OCI-LY7 (cell line): ENCODE measurements around the gene FALEC. TPM values are rescaled to one million over a fixed set of nuclear protein-coding genes. Genes with fewer than 3 reads are reported as not detected.

Experiments used
- BruUV-seq: library from RNA; stranded (reverse); fragments of 400-500 nt; replicated peaks from 2 replicates; lab custom pipeline; 2021; lab: Mats Ljungman, UMichigan
- CTCF ChIA-PET: fragments of 300-600 bp; sonication (Branson Sonifier 250); formaldehyde crosslinking; loops from one replicate; lab custom pipeline; 2022; ENCODE audit warnings: antibody characterized with exemption; ENCODE audit not compliant: unreplicated experiment; lab: Charles Lee
- POLR2A ChIA-PET: fragments of 300-600 bp; sonication (Branson Sonifier 250); formaldehyde crosslinking; loops from one replicate; lab custom pipeline; 2022; ENCODE audit warnings: antibody characterized with exemption; lab: Charles Lee
- DNase-seq: peaks from one replicate; pipeline ENCODE4 v3.0.0-alpha.2; 2015; ENCODE audit warnings: low spot score
- H2AFZ ChIP-seq: fragments of 200-600 bp; sonication (generic), shearing (Covaris generic); 2 replicates; pipeline ENCODE4 v1.6.1; 2014; ENCODE audit warnings: mild to moderate bottlenecking, antibody characterized with exemption, low read length, moderate library complexity
- H3K27ac ChIP-seq: fragments of 200-600 bp; sonication (generic); 2 replicates; pipeline ENCODE4 v1.5.1; 2014; ENCODE audit warnings: mixed run types, low read depth, mild to moderate bottlenecking, moderate library complexity, low read length, inconsistent platforms; ENCODE audit not compliant: poor library complexity, severe bottlenecking
- H3K36me3 ChIP-seq: fragments of 200-600 bp; sonication (generic); 2 replicates; pipeline ENCODE4 v1.6.1; 2014; ENCODE audit warnings: mild to moderate bottlenecking, antibody characterized with exemption, low read length, moderate library complexity, mixed read lengths; ENCODE audit not compliant: insufficient read depth
- H3K4me1 ChIP-seq: fragments of 200-600 bp; sonication (generic); 2 replicates; pipeline ENCODE4 v1.5.1; 2014; ENCODE audit warnings: mild to moderate bottlenecking, low read length; ENCODE audit not compliant: insufficient read depth, poor library complexity, severe bottlenecking
- H3K4me2 ChIP-seq: fragments of 200-600 bp; sonication (generic); 2 replicates; pipeline ENCODE4 v1.6.1; 2014; ENCODE audit warnings: mild to moderate bottlenecking, low read length
- H3K4me3 ChIP-seq: fragments of 200-600 bp; sonication (generic); 2 replicates; pipeline ENCODE4 v1.5.1; 2014; ENCODE audit warnings: mild to moderate bottlenecking, low read depth, low read length; ENCODE audit not compliant: poor library complexity, severe bottlenecking
- H3K79me2 ChIP-seq: fragments of 200-600 bp; sonication (generic); 2 replicates; pipeline ENCODE4 v1.6.1; 2016; ENCODE audit warnings: low read depth, mild to moderate bottlenecking, low read length, moderate library complexity, mixed read lengths; ENCODE audit not compliant: insufficient read depth
- H3K9me2 ChIP-seq: fragments of 200-600 bp; sonication (generic); 2 replicates; pipeline ENCODE4 v1.6.1; 2016; ENCODE audit warnings: mild to moderate bottlenecking, low read length, mixed read lengths; ENCODE audit not compliant: insufficient read depth
- H3K9me3 ChIP-seq: fragments of 200-600 bp; sonication (generic); 2 replicates; pipeline ENCODE4 v1.6.1; 2014; ENCODE audit warnings: mild to moderate bottlenecking, mixed run types, low read length, mixed read lengths
- H4K20me1 ChIP-seq: fragments of 200-600 bp; sonication (generic); 2 replicates; pipeline ENCODE4 v1.6.1; 2014; ENCODE audit warnings: mild to moderate bottlenecking, antibody characterized with exemption, low read length, moderate library complexity, mixed read lengths; ENCODE audit not compliant: insufficient read depth
- CTCF ChIP-seq: fragments of 200-600 bp; sonication (generic); conservative IDR thresholded peaks from 2 replicates; pipeline ENCODE4 v1.5.1; 2014; ENCODE audit warnings: mild to moderate bottlenecking, antibody characterized with exemption, low read length, moderate library complexity, mixed read lengths
- EZH2phosphoT487 ChIP-seq: fragments of 200-600 bp; sonication (generic); IDR thresholded peaks from 2 replicates; pipeline ENCODE4 v1.6.1; 2018; ENCODE audit warnings: low read depth, borderline replicate concordance, mild to moderate bottlenecking, mixed run types, antibody characterized with exemption, low read length, moderate library complexity, mixed read lengths
- intact Hi-C: fragments of 100-400 bp; cut with micrococcal nuclease; formaldehyde crosslinking; loops from one replicate; pipeline ENCODE4 v1.10.0; 2022; ENCODE audit not compliant: unreplicated experiment
- total RNA-seq, 2 experiments: library from RNA; depleted of rRNA in 1 of 2; stranded (reverse); fragments of >200 nt in 1 of 2; shearing (Covaris generic) in 1 of 2; gene quantifications; 2 replicates each; pipeline ENCODE4 v1.2.3, GENCODE V29; 2014 to 2022

FALEC gene
- total RNA-seq, 2 experiments from 2014 or later, result 0.47 to 1.9 TPM

DNA sequence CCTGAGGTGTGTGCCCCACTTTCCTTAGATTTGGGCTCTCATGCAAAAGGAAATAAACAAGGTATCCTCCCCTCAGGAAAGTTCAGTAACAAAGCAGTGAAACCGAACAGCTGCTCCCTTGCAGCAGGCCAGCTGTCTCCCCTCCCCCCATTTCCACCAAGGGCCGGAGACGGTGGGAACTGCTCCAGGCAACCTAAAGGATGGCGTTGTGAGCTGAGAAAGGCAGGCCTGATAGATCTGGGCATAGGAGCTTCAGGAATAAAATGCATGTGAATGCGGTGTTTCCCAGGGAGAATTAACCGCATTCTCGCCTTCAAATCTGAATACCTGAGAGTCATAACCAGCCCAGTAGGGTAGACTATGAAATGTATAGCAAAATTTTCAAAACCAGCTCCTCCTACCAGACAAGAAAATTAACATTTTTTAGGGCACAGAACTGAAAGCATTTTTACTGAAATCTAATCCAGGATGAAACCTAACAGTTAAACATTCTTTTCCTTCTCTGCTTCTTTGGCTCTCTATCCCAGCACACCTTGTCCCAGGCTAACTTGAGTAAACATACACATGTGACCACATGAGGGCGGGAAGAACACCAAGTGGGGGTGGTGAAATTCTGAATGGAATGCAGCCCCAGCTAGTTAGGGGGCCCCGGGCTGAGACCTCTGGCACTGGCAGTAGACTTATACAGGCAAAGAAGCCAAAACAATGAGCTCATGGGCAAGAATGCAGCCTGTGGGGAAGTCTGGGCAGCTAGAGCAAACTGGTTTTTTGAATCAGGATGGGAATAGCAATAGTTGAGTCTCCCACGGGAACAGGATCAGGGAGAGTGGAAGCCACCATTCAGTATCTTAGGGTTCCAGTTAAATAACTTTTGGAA, 52.4 kb downstream of the FALEC start:
- ChIA-PET CTCF (interaction anchor here (0.5 to 1.7 kb wide), 3 partner anchors 11 to 759 kb away, joined by 4 to 7 read pairs (median 6); partner anchors contain the start of genes ENSA and MCL1), POLR2A (interaction anchor here (1.1 to 10.5 kb wide), 3 partner anchors 8 to 59 kb away, joined by 3 to 260 read pairs (median 5); partner anchors contain the start of gene MCL1)
- Histone ChIP-seq H3K4me3 (peak overlapping the region; percentile 57), H3K9me3 (no peaks in the 10 kb centered on the region), H3K79me2 (peaks cover 62% of the 10 kb centered on the region), H3K9me2 (no peaks in the 10 kb centered on the region), H3K36me3 (peaks cover 34% of the 10 kb centered on the region), H3K4me2 (peak overlapping the region; percentile 78), H4K20me1 (no peaks in the 10 kb centered on the region), H3K4me1 (peaks cover 94% of the 10 kb centered on the region), H2AFZ (no peak overlapping the region; the same call in 1 of the 2 replicates), H3K27ac (peak overlapping the region; percentile 99)
- no TSS peak for BruUV-seq
- TF ChIP-seq EZH2phosphoT487, result no peak
- TF ChIP-seq CTCF, result no peak; the same call in 1 of the 2 replicates
- DNase-seq, result peak; percentile 78
- intact Hi-C loops, result loop anchor here (10.0 kb wide), 1 partner anchor 203 kb away; the partner anchor contains the start of gene RPRD2

DNA sequence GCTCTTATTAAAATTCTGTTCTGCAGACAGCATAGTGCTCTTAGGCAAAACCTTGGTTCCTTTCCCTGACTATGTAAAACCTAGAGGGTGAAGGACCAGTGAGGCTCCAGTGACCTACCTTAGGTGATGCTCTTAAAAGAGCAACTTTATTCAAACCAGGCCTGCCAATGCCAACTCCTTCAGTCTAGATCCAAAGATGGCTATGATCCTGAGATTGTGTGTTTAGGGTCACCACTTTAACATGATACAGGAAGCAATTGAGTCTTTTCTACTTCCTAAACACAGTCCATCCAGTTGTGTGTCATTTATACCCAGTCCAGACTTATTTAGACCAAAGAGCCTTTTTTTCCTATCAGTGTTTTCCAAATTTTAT, 53.0 kb downstream of the FALEC start:
- H3K36me3 ChIP-seq, result peaks cover 41% of the 10 kb centered on the region
- H3K4me2 ChIP-seq, result peak overlapping the region; percentile 78
- TF ChIP-seq EZH2phosphoT487, result no peak
- TF ChIP-seq CTCF, result no peak
- peak; percentile 52 for DNase-seq
- peaks cover 94% of the 10 kb centered on the region for H3K4me1 ChIP-seq
- intact Hi-C loops, result loop anchor here (10.0 kb wide), 1 partner anchor 204 kb away; the partner anchor contains the start of gene RPRD2
- no peaks in the 10 kb centered on the region for H3K9me3 ChIP-seq
- H3K27ac ChIP-seq, result peak overlapping the region; percentile 99
- H3K9me2 ChIP-seq, result no peaks in the 10 kb centered on the region
- H4K20me1 ChIP-seq, result no peaks in the 10 kb centered on the region
- no peak overlapping the region for H2AFZ ChIP-seq
- peaks cover 68% of the 10 kb centered on the region for H3K79me2 ChIP-seq
- H3K4me3 ChIP-seq, result peak overlapping the region; percentile 57
- ChIA-PET CTCF (interaction anchor here (1.1 to 1.7 kb wide), 2 partner anchors 11 to 61 kb away, joined by 6 to 7 read pairs; partner anchors contain the start of genes ENSA and MCL1), POLR2A (interaction anchor here (1.6 to 10.5 kb wide), 2 partner anchors 8 to 59 kb away, joined by 5 to 260 read pairs; partner anchors contain the start of gene MCL1)
- BruUV-seq, result no TSS peak
